Muscle layer of duodenum (tissue), 2 donors: ENCODE data around the gene SPATS2.

Experiments
- H3K27ac ChIP-seq: one replicate; pipeline ENCODE4 v1.7.0; 2013; ENCODE audit warnings: mild to moderate bottlenecking, low read length
- H3K27me3 ChIP-seq: one replicate; pipeline ENCODE4 v1.7.0; 2013; ENCODE audit warnings: low read depth, mild to moderate bottlenecking, control low read depth, low read length
- H3K36me3 ChIP-seq, 2 donors: one replicate each; pipeline ENCODE4 v1.7.0; 2013; ENCODE audit warnings: low read length in 2 of 2, control low read depth in 1 of 2, mild to moderate bottlenecking in 1 of 2; ENCODE audit not compliant: insufficient read depth in 2 of 2, control insufficient read depth in 1 of 2
- H3K4me1 ChIP-seq, 2 donors: one replicate each; pipeline ENCODE4 v1.7.0; 2013; ENCODE audit warnings: low read length in 2 of 2, mild to moderate bottlenecking in 2 of 2, control low read depth in 1 of 2, moderate library complexity in 1 of 2; ENCODE audit not compliant: insufficient read depth in 2 of 2, control insufficient read depth in 1 of 2
- H3K4me3 ChIP-seq, 2 donors: one replicate each; pipeline ENCODE4 v1.7.0; 2013; ENCODE audit warnings: low read length in 2 of 2, low read depth in 1 of 2, mild to moderate bottlenecking in 1 of 2
- H3K9me3 ChIP-seq, 2 donors: one replicate each; pipeline ENCODE4 v1.7.0; 2013; ENCODE audit warnings: low read length in 2 of 2, control low read depth in 1 of 2, mild to moderate bottlenecking in 1 of 2; ENCODE audit not compliant: control insufficient read depth in 1 of 2
- donor health status: healthy.

The SPATS2 gene

GRCh38 chr12:49564686-49565405, 197.6 kb downstream of the SPATS2 start:
- H3K4me3 ChIP-seq, result no peak overlapping the region

GRCh38 chr12:49565406-49566265, 198.4 kb downstream of the SPATS2 start:
- H3K36me3 ChIP-seq, result peaks cover 37 to 50% of the 10 kb centered on the region in 2 donors
- H3K9me3 ChIP-seq, result no peaks in the 10 kb centered on the region
- H3K4me1 ChIP-seq, result peaks cover 9 to 29% of the 10 kb centered on the region in 2 donors
- no peak overlapping the region for H3K4me3 ChIP-seq
- no peak overlapping the region for H3K27ac ChIP-seq
- no peaks in the 10 kb centered on the region for H3K27me3 ChIP-seq

More at GRCh38 chr12:49564686-49565405, 197.6 kb downstream of the SPATS2 start:
- Histone ChIP-seq H3K27ac (no peak overlapping the region), H3K4me1 (peaks cover 9 to 25% of the 10 kb centered on the region in 2 donors), H3K36me3 (peaks cover 45 to 58% of the 10 kb centered on the region in 2 donors), H3K9me3 (no peaks in the 10 kb centered on the region), H3K27me3 (no peaks in the 10 kb centered on the region)

- H3K4me3 ChIP-seq, result no peak overlapping the region
- H3K27ac ChIP-seq, result no peak overlapping the region
- H3K36me3 ChIP-seq, result peaks cover 31 to 42% of the 10 kb centered on the region in 2 donors
- no peaks in the 10 kb centered on the region for H3K27me3 ChIP-seq
- H3K9me3 ChIP-seq, result no peaks in the 10 kb centered on the region
- H3K4me1 ChIP-seq, result peaks cover 9 to 29% of the 10 kb centered on the region in 2 donors
Observed at GRCh38 chr12:49566361-49566760, 199.1 kb downstream of the SPATS2 start.

DNA sequence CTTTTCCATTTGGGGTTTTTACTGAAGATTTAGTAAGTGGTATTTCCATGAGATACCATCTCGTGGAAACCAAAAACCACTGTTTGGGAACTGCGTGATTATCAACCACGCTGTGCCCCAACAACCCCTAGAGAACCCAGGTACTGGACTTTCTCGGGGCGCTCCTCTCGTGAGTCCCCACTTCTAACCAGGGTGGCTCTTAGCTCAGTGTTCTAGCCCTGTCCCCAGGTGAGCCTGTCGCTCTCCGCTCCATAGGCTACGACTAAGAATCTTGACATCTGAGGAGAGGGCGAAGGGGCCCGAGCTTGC, 200.0 kb downstream of the SPATS2 start:
- Histone ChIP-seq H3K9me3 (no peaks in the 10 kb centered on the region), H3K36me3 (peaks cover 24 to 33% of the 10 kb centered on the region in 2 donors), H3K4me1 (peaks cover 9 to 29% of the 10 kb centered on the region in 2 donors), H3K27ac (peak overlapping the region; percentile 97), H3K4me3 (peak overlapping the region; percentile 96 to 99), H3K27me3 (no peaks in the 10 kb centered on the region)

- Histone ChIP-seq H3K27me3 (no peaks in the 10 kb centered on the region), H3K4me1 (peaks cover 9 to 29% of the 10 kb centered on the region in 2 donors), H3K36me3 (peaks cover 21 to 28% of the 10 kb centered on the region in 2 donors), H3K27ac (peak within 1 kb of the TSS; percentile 97), H3K4me3 (peak within 1 kb of the TSS; percentile 96 to 99), H3K9me3 (no peaks in the 10 kb centered on the region)
Observed at GRCh38 chr12:49567611-49568441, 200.6 kb downstream of the SPATS2 start, which contains the start of gene MCRS1. MCRS1 (minus strand) TSS chr12:49568142; CDS start chr12:49566731, 1,411 bp downstream.

DNA sequence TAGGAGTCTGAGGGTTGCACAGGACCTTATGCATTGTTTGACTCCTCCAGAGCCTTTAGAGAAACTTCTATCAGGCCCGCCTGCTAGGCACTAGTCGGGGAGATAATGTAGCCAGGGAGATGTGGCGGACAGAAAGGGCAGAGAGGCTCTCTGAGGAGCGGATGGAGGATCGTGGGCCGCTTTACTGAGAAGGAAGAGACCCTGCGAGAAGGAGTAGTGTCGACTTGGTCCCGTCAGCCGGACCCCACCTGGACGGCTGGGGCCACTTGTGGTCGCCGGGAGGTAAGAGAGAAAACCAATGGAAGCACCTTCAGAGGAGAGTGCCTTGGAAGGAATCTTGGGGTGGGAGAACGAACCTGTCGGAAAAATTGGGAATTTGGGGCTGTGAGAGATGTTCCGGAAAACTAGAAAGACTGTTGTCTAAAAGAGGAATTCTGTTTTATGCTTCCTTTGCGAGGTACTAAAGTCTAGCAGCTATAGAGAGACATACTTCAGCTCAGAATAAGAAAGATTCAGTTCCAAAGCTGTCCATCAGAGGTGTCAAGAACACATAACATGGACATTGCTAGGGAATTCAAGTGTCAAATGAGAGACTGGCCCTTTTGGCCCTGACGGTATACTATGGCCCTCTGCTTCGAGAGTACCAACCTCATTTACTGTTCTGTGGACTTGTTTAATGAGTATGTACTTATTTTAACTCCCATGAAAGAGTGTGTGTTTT, 201.3 kb downstream of the SPATS2 start:
- H3K4me3 ChIP-seq, result peak overlapping the region; percentile 96 to 99
- no peaks in the 10 kb centered on the region for H3K9me3 ChIP-seq
- H3K4me1 ChIP-seq, result peaks cover 9 to 29% of the 10 kb centered on the region in 2 donors
- peak overlapping the region; percentile 97 for H3K27ac ChIP-seq
- H3K36me3 ChIP-seq, result peaks cover 13 to 20% of the 10 kb centered on the region in 2 donors
- H3K27me3 ChIP-seq, result no peaks in the 10 kb centered on the region
